Smooth muscle cell (in vitro differentiated cells): ENCODE results near the gene LBH. TPM values are rescaled to one million over a fixed set of nuclear protein-coding genes. Genes with fewer than 3 reads are reported as not detected.

ENCODE experiments used
- DNase-seq: peaks from one replicate; lab custom pipeline; 2025; ENCODE audit not compliant: unreplicated experiment; lab: John Stamatoyannopoulos, UW
- H2AFZ ChIP-seq: fragments of 200-600 bp; sonication (generic); 2 replicates; pipeline ENCODE4 v1.6.0; 2016; ENCODE audit warnings: antibody characterized with exemption, low read depth, mild to moderate bottlenecking
- H3F3A ChIP-seq: fragments of 200-600 bp; sonication (generic); 2 replicates; pipeline ENCODE4 v1.6.0; 2017; ENCODE audit warnings: antibody characterized with exemption, low read depth
- H3K27ac ChIP-seq: fragments of 200-600 bp; sonication (generic); 2 replicates; pipeline ENCODE4 v1.5.1; 2016; ENCODE audit warnings: low read depth, mild to moderate bottlenecking
- H3K27me3 ChIP-seq: fragments of 200-600 bp; sonication (generic); 2 replicates; pipeline ENCODE4 v1.6.1; 2016; ENCODE audit warnings: low read depth, mild to moderate bottlenecking
- H3K36me3 ChIP-seq: fragments of 200-600 bp; sonication (generic); 2 replicates; pipeline ENCODE4 v1.5.1; 2016; ENCODE audit warnings: low read depth
- H3K4me1 ChIP-seq: fragments of 200-600 bp; sonication (generic); 2 replicates; pipeline ENCODE4 v1.5.1; 2016; ENCODE audit warnings: low read depth
- H3K4me2 ChIP-seq: fragments of 200-600 bp; sonication (generic); 2 replicates; pipeline ENCODE4 v1.6.0; 2016; ENCODE audit warnings: mild to moderate bottlenecking
- H3K4me3 ChIP-seq: fragments of 200-600 bp; sonication (generic); 2 replicates; pipeline ENCODE4 v1.5.1; 2016; ENCODE audit warnings: mild to moderate bottlenecking
- H3K79me2 ChIP-seq: fragments of 200-600 bp; sonication (generic); 2 replicates; pipeline ENCODE4 v1.6.0; 2016; ENCODE audit warnings: low read depth, mild to moderate bottlenecking
- H3K9ac ChIP-seq: fragments of 200-600 bp; sonication (generic); 2 replicates; pipeline ENCODE4 v1.6.0; 2016; ENCODE audit warnings: low read depth
- H3K9me3 ChIP-seq: fragments of 200-600 bp; sonication (generic); replicated peaks from 2 replicates; pipeline ENCODE4 v1.5.1; 2016; ENCODE audit warnings: low read depth
- H4K20me1 ChIP-seq: fragments of 200-600 bp; sonication (generic); 2 replicates; pipeline ENCODE4 v1.6.0; 2016; ENCODE audit warnings: low read depth
- WGBS: methylation state at CpG from one replicate; pipeline ENCODE4 v1.1.7; 2016; ENCODE audit warnings: low lambda C conversion rate; 5-methylcytosine and 5-hydroxymethylcytosine counted together
- polyA plus RNA-seq: library from polyadenylated mRNA; unstranded; fragments of >200 nt; fragmentation: Nextera tagmentation; extraction: Ambion mirVana; gene quantifications from 2 replicates; pipeline ENCODE4 v1.2.1, GENCODE V29; 2016
- total RNA-seq: library from RNA; depleted of rRNA; stranded (reverse); fragments of >200 nt; gene quantifications from 2 replicates; pipeline ENCODE4 v1.2.3, GENCODE V29; 2014
- TF ChIP-seq, protein P1 (sequence below): fragments of 200-600 bp; sonication (generic); IDR thresholded peaks from 2 replicates; pipeline ENCODE4 v1.5.1; 2017; ENCODE audit warnings: borderline replicate concordance, mild to moderate bottlenecking, antibody characterized with exemption; ENCODE audit not compliant: insufficient read depth, poor library complexity, severe bottlenecking

LBH gene
- total and polyA plus RNA-seq, 2 experiments from 2014 or later, result 31.0 to 35.2 TPM

DNA sequence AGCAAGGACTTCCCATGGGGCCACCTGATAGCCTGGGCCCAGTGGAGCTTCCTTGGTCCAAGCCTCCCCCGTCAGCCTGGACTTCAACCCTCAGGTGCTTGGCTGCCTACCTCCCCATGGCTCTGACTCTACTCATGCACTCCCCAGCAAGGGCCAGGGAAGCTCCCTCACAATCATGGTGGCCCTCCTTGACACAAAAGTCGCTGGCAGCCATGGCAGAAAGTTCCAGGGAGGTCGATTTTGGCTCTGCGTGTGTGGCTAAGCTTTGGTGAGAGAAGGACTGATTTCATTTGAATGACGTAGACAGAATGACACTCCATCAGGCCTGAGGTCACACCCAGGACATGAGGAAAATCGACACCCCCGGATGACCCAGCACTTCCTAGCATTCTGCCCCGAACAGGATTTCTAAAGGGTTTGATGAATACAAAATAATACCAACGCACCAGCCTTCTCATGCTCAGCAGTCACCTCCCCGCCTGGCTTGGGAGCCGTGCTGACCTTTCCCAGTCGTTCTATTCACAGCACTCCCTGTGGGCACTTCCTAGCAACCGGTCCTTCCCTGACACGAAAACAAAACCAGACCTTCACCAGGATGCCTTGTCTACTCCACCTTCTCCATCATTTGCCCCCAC, 52.7 kb downstream of the LBH start:
- H3K79me2 ChIP-seq, result no peaks in the 10 kb centered on the region
- WGBS, result 85% methylated on average over 14 of the region's 14 CpGs
- H3K27ac ChIP-seq, result no peak overlapping the region

DNA sequence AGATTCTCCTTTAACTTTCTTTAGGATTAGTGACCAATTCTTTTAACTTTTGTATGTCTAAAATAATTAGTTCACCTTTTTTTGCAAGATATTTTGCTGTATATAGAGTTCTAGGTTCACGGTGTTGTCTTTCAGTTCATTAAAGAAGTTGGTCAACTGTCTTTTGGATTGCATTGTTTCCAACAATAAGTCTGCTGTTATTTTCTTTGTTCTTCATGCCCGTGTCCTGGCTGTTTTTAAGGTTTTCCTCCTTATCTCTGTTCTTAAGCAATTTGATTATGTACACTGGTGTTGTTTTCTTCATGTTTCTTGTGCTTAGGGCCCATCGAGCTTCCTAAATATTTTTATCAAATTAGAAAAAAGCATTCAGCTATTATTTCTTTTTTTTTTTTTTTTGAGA, 54.4 kb downstream of the LBH start:
- no peak overlapping the region for H3K27ac ChIP-seq
- H3K4me2 ChIP-seq, result no peak overlapping the region
- no peak for DNase-seq
- H3K36me3 ChIP-seq, result no peaks in the 10 kb centered on the region
- no peaks in the 10 kb centered on the region for H3K9me3 ChIP-seq
- H3F3A ChIP-seq, result peaks cover 4% of the 10 kb centered on the region
- H2AFZ ChIP-seq, result no peak overlapping the region
- no peak overlapping the region for H3K4me3 ChIP-seq
- H4K20me1 ChIP-seq, result no peaks in the 10 kb centered on the region
- no peaks in the 10 kb centered on the region for H3K79me2 ChIP-seq
- H3K4me1 ChIP-seq, result peaks cover 16% of the 10 kb centered on the region
- H3K9ac ChIP-seq, result no peak overlapping the region
- H3K27me3 ChIP-seq, result no peaks in the 10 kb centered on the region
- TF ChIP-seq, protein P1, sequence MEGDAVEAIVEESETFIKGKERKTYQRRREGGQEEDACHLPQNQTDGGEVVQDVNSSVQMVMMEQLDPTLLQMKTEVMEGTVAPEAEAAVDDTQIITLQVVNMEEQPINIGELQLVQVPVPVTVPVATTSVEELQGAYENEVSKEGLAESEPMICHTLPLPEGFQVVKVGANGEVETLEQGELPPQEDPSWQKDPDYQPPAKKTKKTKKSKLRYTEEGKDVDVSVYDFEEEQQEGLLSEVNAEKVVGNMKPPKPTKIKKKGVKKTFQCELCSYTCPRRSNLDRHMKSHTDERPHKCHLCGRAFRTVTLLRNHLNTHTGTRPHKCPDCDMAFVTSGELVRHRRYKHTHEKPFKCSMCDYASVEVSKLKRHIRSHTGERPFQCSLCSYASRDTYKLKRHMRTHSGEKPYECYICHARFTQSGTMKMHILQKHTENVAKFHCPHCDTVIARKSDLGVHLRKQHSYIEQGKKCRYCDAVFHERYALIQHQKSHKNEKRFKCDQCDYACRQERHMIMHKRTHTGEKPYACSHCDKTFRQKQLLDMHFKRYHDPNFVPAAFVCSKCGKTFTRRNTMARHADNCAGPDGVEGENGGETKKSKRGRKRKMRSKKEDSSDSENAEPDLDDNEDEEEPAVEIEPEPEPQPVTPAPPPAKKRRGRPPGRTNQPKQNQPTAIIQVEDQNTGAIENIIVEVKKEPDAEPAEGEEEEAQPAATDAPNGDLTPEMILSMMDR, result no peak
- WGBS, result 90% methylated on average over 3 of the region's 3 CpGs

More for the DNA sequence above, 52.7 kb downstream of the LBH start:
- Histone ChIP-seq H3K4me3 (no peak overlapping the region), H3K36me3 (no peaks in the 10 kb centered on the region), H3F3A (peaks cover 4% of the 10 kb centered on the region), H3K9me3 (no peaks in the 10 kb centered on the region), H3K4me1 (peaks cover 16% of the 10 kb centered on the region), H3K4me2 (no peak overlapping the region), H2AFZ (no peak overlapping the region), H3K27me3 (no peaks in the 10 kb centered on the region), H4K20me1 (no peaks in the 10 kb centered on the region), H3K9ac (no peak overlapping the region)
- DNase-seq, result no peak
- TF ChIP-seq, protein P1, result no peak

DNA sequence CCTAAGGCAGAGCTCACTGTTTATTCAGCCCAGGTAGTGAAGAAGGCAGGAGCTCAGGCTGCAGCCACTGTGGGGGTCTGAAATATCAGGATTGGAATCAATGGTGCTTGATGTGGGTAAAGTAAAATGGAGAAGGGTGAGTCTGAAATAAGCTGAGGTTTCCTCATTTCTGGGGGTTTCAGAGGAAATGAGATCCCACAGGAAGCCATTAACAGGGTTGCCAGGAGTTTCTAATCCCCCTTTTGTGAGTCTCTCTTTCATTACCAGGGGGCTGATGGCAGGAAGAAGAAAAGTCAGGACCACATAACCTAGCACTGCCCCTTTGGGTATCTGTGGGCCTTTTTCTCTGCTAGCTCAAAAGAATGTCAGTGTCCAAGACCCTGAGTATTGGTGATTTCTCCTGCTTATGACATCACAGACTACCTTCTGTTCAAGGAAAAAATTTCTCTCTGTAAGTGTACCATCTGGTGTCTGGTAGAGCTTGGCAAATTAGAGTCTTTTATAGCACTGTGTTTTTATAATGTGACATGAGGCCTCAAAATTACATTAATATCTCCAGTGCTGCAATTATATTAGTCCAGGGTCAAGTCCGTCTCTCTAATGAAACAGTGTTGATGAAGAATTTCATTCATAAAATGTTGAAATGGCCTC, 56.0 kb downstream of the LBH start:
- no peak overlapping the region for H3K9ac ChIP-seq
- WGBS, result 100% methylated on average over 1 of the region's 1 CpG
- peaks cover 4% of the 10 kb centered on the region for H3F3A ChIP-seq
- no peaks in the 10 kb centered on the region for H3K9me3 ChIP-seq
- TF ChIP-seq, protein P1, result no peak
- H3K79me2 ChIP-seq, result no peaks in the 10 kb centered on the region
- no peak overlapping the region for H2AFZ ChIP-seq
- no peak overlapping the region for H3K27ac ChIP-seq
- H3K36me3 ChIP-seq, result no peaks in the 10 kb centered on the region
- H4K20me1 ChIP-seq, result no peaks in the 10 kb centered on the region
- DNase-seq, result no peak
- H3K4me3 ChIP-seq, result no peak overlapping the region
- no peak overlapping the region for H3K4me2 ChIP-seq
- H3K4me1 ChIP-seq, result peaks cover 16% of the 10 kb centered on the region
- H3K27me3 ChIP-seq, result no peaks in the 10 kb centered on the region
